ENCODE results near the gene CDK5RAP2.

CDK5RAP2 gene

DNA sequence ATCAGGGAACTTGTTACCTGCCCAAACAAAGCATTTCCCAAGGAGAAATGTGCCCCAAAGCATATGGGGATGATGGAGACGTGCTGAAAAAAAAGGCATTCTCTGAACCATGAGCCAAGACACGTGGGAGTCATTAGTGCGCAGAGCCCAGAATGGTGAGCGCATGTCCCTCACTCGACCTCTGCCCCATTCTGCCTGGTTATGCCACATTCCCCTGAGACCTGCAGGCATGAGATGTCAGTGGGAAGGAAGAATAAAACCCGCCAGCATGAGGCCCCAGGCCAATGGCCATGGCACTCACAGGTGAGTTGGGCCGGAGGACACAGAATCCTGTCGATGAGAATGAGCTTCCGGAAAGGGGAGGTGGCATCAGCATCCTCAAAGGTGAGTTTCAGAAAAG is 228.9 kb downstream of the CDK5RAP2 start:
- DNase-seq (ENCODE audit: low spot score), result no peak

DNA sequence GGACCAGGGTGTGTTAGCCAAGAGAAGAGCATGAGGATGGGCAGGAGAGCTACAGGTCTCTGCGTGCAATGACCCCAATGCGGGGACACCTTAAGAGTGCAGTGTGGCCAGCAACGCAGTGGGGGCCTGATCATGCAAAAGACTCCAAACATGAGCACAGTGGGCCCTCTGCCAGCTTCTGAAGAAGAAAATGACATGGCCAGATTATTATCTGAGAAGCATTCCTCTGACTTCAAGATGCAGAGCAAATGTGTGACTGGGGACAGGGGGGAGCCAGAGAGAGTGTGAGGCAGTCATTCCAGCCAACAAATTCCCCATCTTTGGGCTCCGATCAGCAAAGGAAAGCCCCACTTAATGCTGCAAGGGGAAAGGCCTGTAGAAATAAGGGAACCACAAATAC is 229.4 kb downstream of the CDK5RAP2 start:
- DNase-seq (ENCODE audit: low spot score), result no peak

DNA sequence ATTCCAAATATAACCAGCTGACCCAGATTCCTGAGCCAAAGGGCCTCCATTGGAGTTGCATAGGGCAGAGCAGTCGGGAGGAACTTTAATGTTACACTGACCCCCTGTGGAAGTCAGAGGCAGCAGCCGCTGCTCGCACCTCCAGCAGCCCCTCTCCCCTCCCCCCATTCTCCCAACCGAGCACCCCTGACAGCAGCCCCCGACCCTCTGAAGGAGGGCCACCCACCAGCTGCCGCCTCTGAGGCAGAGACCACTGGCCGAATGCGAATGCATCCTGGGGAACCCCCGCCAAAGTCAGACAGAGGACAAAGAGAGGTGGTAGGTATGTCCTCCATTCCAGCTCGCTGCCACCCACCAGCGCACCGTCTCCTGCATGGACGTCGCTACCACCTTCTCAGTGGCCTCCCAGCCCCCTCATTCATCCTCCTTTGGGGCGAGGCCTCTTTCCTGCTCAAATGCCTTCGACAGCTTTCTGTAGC is 231.0 kb downstream of the CDK5RAP2 start:
- DNase-seq (ENCODE audit: low spot score), result peak; percentile 81

DNA sequence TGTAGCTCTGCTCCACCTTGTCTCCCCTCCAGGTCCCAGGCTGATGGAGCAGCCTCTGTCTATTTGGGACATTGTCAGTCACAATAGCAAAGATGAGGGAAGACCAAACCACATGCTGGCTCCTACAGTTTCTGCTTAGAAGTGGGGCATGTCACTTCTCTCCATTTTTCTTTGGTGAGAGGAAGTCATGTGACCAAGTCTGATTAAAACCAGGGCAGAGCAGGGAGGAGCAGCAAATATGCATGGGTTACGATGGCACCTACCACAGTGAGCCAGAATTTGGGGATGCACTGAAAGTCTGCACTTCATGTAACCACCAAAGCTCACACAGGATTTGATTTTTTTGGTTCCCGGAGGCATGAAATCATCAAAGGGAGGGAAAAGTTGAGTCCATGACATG is 234.6 kb downstream of the CDK5RAP2 start:
- no peak for DNase-seq (ENCODE audit: low spot score)

DNA sequence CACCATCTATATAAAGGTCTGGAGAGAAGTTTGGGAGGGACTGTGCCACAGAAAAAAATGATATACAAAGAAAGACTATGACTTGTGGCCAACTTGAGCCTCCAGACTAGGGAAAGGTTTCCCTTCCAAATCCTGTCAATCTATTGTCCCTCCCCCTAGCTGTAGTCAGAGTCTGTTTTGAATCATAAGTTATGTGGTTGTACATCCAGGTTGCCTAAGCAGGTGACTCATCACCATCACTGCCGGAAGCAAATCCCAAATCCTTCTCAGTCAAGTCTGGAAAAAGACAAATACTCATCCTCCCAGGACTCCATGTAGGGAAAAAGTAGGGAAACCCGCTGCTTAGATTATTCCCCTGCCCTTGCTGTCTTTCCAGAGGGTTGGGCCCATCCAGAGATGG is 235.7 kb downstream of the CDK5RAP2 start:
- no peak for DNase-seq (ENCODE audit: low spot score)

DNA sequence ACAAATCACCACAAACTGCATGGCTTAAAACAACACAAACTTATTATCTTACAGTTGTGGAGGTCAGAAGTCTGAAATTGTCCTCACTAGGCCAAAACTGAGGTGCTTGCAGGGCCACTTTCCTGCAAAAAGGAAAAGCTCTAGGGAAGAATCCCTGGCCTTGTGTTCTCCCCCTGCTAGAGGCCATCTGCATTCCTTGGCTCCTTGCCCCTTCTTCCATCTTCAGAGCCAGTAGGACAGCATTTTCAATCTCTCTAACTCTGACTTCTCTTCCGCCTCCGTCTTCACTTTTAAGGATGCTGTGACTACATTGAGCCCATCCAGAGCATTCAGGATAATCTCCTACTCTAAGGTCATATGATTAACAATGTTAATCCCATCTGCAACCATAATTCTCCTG is 236.6 kb downstream of the CDK5RAP2 start:
- DNase-seq (ENCODE audit: low spot score), result no peak

Data from ecto neural progenitor cell (in vitro differentiated cells).